HFF-Myc (cell line): ENCODE measurements around the gene TLE3.

ENCODE experiments used
- DNase-seq: peaks from one replicate; pipeline ENCODE4 v3.0.0-alpha.2; 2011; ENCODE audit warnings: low read depth; ENCODE audit errors: extremely low read depth
- H3K4me3 ChIP-seq: replicated peaks from 2 replicates; pipeline ENCODE4 v1.5.1; 2011; ENCODE audit warnings: low read depth, mild to moderate bottlenecking, control low read depth, low read length
- TF ChIP-seq, protein P1 (sequence below): IDR thresholded peaks from 2 replicates; pipeline ENCODE4 v1.5.1; 2012; ENCODE audit warnings: mild to moderate bottlenecking, low read depth, low read length, control low read depth; ENCODE audit errors: missing control alignments

The TLE3 gene

DNA sequence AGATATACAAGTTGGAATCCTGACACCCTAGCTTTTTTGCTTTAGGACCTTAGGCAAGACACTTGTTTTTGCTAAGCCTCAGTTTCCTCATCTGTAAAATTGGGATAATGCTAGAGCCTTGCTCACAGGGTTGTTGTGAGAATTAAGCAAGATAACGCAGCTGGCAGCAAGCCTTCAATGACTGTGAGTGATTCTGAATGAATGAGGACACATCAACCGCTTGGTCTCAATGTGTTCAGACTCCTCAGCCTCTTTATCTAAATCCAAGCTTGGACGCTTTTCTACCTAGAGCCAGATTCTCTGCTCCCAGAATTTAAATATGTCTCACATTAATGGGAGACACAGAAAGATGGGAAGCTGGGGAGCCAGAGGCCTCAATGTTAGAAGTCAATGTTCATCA lies 11.8 kb upstream of the TLE3 start:
- no peak for DNase-seq
- no peak overlapping the region for H3K4me3 ChIP-seq
- TF ChIP-seq, protein P1, sequence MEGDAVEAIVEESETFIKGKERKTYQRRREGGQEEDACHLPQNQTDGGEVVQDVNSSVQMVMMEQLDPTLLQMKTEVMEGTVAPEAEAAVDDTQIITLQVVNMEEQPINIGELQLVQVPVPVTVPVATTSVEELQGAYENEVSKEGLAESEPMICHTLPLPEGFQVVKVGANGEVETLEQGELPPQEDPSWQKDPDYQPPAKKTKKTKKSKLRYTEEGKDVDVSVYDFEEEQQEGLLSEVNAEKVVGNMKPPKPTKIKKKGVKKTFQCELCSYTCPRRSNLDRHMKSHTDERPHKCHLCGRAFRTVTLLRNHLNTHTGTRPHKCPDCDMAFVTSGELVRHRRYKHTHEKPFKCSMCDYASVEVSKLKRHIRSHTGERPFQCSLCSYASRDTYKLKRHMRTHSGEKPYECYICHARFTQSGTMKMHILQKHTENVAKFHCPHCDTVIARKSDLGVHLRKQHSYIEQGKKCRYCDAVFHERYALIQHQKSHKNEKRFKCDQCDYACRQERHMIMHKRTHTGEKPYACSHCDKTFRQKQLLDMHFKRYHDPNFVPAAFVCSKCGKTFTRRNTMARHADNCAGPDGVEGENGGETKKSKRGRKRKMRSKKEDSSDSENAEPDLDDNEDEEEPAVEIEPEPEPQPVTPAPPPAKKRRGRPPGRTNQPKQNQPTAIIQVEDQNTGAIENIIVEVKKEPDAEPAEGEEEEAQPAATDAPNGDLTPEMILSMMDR = no peak

DNA sequence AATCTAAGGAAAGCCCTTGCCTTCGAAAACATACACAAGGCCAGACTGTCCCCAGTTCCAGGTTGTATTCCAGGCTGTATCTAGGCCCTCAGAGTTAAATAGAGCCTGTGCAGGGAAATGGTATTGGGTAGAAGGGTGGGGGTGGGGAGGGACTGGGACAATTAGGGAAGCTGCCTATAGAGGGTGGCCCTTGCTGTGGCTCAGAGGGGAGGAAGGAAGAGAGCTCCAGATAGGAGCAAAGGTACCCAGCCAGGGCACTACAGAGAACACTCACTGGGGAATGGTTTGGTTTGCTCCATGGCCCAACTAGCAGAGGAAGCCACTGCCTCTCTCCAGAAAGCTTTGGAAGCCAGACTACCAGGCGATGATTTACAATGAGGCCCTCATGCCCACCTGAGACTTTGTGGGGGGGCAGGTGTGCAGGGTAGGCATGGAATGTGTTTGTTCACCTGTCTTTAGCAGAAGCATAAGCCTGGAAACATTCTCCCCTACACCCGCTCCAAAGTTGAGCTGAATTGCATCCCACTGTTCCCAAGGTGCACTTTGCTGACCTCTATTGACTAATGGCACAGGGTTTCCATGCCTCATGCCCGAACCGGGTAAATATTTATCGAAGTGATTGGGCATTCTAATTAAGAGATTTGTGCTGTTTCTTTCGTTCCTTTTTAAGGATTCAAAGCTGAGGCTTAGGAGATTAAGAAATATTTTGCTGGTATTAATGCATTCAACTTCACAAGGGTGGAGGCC lies 6.3 kb upstream of the TLE3 start:
- no peak for DNase-seq
- H3K4me3 ChIP-seq = no peak overlapping the region

DNA sequence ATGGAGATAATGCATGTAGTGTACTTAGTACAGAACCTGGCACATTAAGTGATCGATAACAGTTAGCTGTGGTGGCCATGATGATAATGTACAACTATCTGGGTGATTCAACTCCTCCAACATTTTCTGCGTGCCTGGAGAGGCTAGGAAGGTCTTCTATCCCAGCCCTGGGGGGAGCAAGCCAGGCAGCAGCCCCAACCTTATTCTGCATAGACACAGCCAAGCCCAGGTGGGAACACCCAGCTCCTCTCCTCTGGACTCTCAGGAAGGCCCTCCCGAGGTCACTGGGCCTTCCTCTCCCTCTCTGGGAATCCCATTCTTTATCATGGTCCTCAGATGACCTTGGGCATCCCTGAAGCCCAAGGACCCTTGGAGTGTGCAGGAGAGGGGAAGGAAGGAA lies 5.1 kb upstream of the TLE3 start:
- no peak overlapping the region for H3K4me3 ChIP-seq
- DNase-seq = no peak
- TF ChIP-seq, protein P1 = no peak

More for the DNA sequence above, 6.3 kb upstream of the TLE3 start:
- TF ChIP-seq, protein P1 = no peak

DNA sequence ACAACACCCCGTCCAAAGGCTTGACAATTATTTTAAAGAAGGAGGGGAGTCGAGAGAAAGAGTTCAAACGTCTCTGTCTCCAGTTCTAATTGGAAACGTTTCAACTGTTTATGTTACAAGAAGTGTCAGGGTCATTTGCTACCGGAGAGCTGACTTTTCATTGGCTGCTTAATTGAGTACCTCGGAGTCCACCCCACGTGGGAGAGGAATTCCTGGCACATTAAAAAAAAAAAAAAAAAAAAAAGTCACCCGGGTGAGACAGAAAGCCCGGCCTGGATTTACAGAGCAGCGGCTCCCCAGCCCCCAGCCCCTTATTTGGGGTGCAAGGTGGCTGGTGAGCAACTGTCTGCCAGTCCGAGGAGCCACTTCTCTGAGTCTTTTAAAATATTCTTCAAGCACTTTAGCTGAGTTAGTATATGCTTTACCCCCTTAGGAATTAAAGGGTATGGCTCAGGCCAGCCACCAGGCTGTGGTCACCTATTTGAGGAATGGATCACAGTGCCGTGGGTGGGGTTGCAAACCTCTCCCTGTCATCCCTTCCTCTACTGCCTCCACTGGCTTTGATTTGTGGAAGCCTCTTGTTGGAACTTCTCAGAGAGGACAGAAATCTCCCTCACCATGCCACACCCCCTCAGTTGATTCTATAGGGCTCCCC lies 3.9 kb upstream of the TLE3 start:
- TF ChIP-seq, protein P1 = no peak
- peak; percentile 90 for DNase-seq
- no peak overlapping the region for H3K4me3 ChIP-seq

DNA sequence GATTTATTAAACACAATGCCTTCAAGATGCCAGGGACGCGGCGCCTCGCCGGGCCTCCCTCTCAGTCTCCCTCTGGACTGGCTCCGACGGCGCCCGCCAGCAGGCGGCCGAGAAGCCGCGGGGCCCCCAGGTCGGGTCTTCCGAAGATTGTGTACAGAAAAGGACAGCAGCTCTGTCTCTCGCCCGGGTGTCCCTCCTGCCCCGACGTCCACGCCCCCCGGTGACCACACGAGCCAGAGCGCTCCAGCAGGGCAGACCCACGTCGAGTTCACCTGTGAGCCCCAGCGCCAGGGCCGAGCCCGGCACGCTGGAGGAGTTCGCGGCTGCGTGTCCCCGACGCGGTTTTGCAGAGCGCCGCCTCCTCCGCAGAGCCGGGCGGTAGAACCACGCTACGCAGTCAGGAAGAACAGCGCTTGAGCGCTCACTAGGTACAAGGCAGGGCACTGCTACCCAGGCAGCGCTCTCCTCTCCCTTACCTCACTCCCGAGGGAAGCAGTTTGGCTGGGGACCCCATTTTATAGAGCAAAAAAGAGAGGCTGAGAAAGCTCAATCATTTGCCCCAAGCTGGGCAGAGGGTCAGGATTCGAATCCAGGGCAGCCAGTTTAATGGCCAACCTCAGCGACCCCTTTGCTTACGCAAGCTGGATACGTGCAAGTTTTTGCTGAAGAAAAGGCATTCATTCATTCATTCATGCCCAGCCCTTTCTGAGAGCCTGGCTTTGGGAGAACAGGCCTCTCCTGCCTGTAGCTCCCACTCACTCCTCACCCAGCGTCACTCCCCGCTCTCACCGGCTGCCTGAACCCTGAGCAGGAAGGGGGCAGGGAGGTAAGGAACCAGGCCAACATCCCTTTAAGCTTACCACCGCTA lies 3.0 kb upstream of the TLE3 start:
- TF ChIP-seq, protein P1 = peak; percentile 39
- DNase-seq = no peak
- H3K4me3 ChIP-seq = peak overlapping the region; percentile 23

DNA sequence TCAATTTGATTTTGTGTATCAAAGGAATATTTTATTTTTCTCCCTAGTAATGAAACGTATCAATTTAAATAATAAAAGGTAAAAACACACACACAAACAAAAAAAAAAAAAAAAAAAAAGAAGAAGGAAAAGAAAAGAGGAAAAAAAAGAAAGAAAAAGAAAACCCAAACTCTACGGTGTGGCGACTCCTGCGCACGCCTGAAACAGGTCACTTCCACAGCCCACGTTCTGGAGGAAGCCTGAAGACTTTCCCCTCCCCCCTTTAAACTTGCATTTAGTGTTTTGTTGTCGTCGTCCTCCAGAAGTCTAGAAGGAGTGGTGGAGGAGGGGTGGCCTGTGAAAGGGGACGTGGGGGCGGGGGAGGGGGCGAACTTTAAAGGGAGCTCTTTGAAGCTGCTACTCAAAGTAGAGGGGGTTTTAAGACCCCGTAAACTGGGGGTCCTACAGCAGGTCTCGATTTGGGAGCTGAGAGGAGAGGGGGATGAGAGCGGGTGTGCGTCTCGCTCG lies 2.3 kb upstream of the TLE3 start:
- DNase-seq = no peak
- TF ChIP-seq, protein P1 = no peak
- H3K4me3 ChIP-seq = peak overlapping the region; percentile 23
